ENCODE results near the gene FAF1.

DNA sequence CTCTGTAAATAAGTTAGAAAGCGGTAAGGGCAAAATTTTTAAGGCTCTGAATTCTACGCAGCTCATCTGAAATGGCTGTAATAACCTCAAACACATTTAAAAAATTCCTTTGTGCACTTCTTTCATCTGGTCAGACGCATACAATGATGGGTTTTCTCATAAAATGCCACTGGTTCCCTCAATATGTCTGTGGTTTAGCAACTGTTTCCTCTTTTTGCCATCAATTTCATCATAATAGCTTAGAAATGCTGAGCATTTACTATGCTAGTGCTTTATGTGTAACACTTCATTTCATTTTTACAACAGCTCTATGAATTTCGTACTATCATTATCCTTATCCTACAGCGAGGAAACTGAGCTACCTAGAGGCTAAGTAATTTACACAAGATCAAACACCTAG is 501.6 kb downstream of the FAF1 start:
- TF ChIP-seq EZH2 (IDR thresholded peaks at IDR 0.05; ENCODE audit: insufficient read depth, poor library complexity, severe bottlenecking) (no peak), EZH2phosphoT487 (IDR thresholded peaks at IDR 0.05; ENCODE audit: insufficient read depth, low read depth) (no peak)

Measured in GM23248 (cell line).